Activated T-helper 1 cell treated with anti-CD3 and anti-CD28 coated beads, Interleukin-2, amount 50 U/mL, for 16 hours (primary cell): ENCODE measurements around the gene CEP112.

ENCODE experiments used
- DNase-seq, 2 donors: peaks; one replicate each; pipeline ENCODE4 v3.0.0-alpha.2; 2020; ENCODE audit warnings: low read depth in 1 of 2, low spot score in 1 of 2

CEP112 gene

GRCh38 chr17:65994679-65995078, 197.3 kb downstream of the CEP112 start:
- no peak for DNase-seq

- no peak for DNase-seq
Measured at GRCh38 chr17:65994114-65994513, 197.8 kb downstream of the CEP112 start.

GRCh38 chr17:65990593-65990992, 201.3 kb downstream of the CEP112 start:
- no peak for DNase-seq

GRCh38 chr17:65988451-65988850, 203.5 kb downstream of the CEP112 start:
- no peak for DNase-seq

- no peak for DNase-seq
Measured at GRCh38 chr17:65987988-65988387, 203.9 kb downstream of the CEP112 start.

GRCh38 chr17:65985571-65985970, 206.4 kb downstream of the CEP112 start:
- DNase-seq, result no peak

GRCh38 chr17:65984299-65984698, 207.6 kb downstream of the CEP112 start:
- no peak for DNase-seq

GRCh38 chr17:65978871-65979270, 213.1 kb downstream of the CEP112 start:
- DNase-seq, result no peak

GRCh38 chr17:65977041-65977440, 214.9 kb downstream of the CEP112 start:
- DNase-seq, result no peak

- DNase-seq, result no peak
Measured at GRCh38 chr17:65975878-65976277, 216.1 kb downstream of the CEP112 start.

- no peak for DNase-seq
Measured at GRCh38 chr17:65973237-65973636, 218.7 kb downstream of the CEP112 start.

- DNase-seq, result no peak
Measured at GRCh38 chr17:65967372-65967771, 224.6 kb downstream of the CEP112 start.

- no peak for DNase-seq
Measured at GRCh38 chr17:65966072-65966695, 225.7 kb downstream of the CEP112 start.

- no peak for DNase-seq
Measured at GRCh38 chr17:65963179-65963578, 228.8 kb downstream of the CEP112 start.

GRCh38 chr17:65959630-65960029, 232.3 kb downstream of the CEP112 start:
- no peak for DNase-seq

- no peak for DNase-seq
Measured at GRCh38 chr17:65956814-65957213, 235.1 kb downstream of the CEP112 start.

GRCh38 chr17:65954148-65954449, 237.8 kb downstream of the CEP112 start:
- no peak for DNase-seq

- no peak for DNase-seq
Measured at GRCh38 chr17:65953316-65954147, 238.4 kb downstream of the CEP112 start.

- DNase-seq, result no peak
Measured at GRCh38 chr17:65952586-65952985, 239.3 kb downstream of the CEP112 start.

GRCh38 chr17:65952015-65952414, 239.9 kb downstream of the CEP112 start:
- DNase-seq, result no peak

GRCh38 chr17:65947831-65948230, 244.1 kb downstream of the CEP112 start:
- no peak for DNase-seq

- no peak for DNase-seq
Measured at GRCh38 chr17:65942592-65942991, 249.3 kb downstream of the CEP112 start.

GRCh38 chr17:65941356-65941899, 250.5 kb downstream of the CEP112 start:
- DNase-seq, result no peak
